ENCODE results near the gene OR51E2.

OR51E2 gene

GRCh38 chr11:4658629-4659445 lies 38.8 kb downstream of the OR51E2 start:
- DNase-seq, result no peak

- no peak for DNase-seq
Measured at GRCh38 chr11:4654635-4655369, 42.9 kb downstream of the OR51E2 start.

DNA sequence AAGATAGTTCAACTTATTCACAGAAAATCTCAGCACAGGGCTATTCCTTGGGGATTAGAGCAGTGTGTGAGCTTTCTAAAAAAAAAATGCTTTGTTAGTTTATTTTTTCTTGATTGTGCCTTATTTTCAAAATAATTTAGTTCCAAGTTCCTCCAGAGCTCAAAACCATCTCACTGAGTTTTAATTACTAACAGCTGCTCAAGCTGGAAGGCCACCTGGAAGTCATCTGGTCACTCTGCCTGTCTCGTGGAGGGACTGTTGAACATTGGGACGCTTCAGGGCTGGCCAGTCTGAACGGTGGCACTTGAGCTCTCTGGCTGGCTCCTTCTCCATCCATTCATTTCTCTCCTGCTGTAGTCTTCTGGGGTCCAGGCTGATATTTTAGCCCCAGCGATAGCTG lies 49.9 kb downstream of the OR51E2 start:
- DNase-seq, result no peak

DNA sequence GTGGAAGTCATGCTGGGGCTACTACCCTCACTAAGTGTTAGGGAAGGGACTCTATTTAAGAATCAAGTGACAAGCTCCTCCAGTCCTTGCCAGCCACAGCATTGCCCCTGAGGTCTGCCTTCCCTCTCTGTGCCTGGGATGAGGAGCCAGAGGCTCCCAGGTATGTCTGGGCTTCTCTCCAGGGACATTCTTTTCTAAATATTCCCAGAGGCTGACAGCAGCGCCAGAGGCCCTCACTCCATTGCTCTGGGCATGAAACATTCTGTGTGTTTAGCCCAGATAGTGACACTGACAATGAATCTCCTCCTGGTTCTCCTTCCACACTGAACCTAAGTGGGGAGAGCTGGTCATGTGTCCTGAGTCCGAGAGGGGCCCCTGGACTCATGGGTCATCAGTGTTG lies 51.7 kb downstream of the OR51E2 start:
- no peak for DNase-seq

DNA sequence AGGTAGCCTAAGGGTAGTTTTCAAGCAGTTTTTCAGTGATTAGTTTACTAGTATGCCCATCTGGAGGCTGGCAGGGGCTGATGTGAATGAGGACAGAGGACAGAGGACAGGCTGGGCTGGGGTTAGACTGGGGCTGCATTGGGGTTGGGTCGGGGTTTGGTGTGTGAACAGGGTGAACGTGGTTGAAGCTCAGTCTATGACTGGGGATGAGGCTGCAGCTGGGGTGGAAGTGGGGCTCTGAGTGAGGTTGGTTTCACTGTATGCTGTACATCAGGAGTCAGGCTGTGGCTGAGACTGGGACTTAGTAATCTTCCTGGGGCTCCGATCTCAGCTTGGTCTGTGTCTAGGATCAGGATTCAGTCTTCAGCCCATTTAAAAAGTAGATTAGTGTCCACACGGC lies 53.4 kb downstream of the OR51E2 start:
- no peak for DNase-seq

GRCh38 chr11:4643682-4644081 lies 54.0 kb downstream of the OR51E2 start, which contains the start of gene OR51E1:
Gene OR51E1 (plus strand): TSS chr11:4643982. CDS start chr11:4652527, 8,545 bp downstream.
- DNase-seq, result no peak

DNA sequence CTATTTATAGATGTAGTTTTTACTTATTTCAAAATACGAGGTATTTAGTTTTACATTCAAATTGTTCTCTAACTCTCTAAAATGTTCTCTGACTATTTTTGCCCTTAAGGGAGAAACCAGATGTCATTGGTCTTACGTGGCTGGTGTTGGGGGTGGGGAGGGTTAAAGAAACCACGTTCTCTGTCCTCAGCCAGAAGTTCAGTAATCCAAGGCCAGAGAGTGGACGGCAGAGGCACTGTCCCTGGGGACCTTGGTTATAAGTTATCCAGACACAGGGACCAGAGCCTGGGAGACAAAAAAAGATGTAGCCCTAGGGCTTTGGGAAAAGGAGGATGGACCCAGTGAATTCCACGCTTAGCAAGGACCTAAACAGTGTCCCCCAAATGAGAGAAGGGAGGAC lies 54.6 kb downstream of the OR51E2 start:
- DNase-seq, result no peak

DNA sequence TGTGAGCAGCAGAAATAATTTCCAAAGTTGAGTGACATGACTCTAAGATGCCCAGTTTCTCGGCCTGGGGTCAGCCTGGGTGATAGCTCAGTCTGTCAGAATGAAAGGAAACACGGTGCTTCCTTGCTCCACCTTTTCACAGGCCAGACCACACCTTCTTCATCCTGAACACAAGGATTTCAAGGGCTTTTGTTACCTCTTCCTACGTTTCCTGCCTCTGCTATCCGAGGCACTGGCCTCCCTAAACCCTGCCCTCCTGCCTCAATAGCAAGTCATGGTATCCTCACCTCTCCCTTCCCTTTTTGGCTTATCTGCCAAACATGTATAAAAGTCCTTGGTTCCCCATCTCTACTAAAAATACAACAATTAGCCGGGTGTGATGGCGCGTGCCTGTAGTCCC lies 55.6 kb downstream of the OR51E2 start:
- DNase-seq, result no peak

GRCh38 chr11:4641501-4641900 lies 56.2 kb downstream of the OR51E2 start:
- DNase-seq, result no peak

DNA sequence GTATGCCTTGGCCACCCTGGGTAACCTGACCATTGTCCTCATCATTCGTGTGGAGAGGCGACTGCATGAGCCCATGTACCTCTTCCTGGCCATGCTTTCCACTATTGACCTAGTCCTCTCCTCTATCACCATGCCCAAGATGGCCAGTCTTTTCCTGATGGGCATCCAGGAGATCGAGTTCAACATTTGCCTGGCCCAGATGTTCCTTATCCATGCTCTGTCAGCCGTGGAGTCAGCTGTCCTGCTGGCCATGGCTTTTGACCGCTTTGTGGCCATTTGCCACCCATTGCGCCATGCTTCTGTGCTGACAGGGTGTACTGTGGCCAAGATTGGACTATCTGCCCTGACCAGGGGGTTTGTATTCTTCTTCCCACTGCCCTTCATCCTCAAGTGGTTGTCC lies 57.7 kb downstream of the OR51E2 start:
- DNase-seq, result no peak

DNA sequence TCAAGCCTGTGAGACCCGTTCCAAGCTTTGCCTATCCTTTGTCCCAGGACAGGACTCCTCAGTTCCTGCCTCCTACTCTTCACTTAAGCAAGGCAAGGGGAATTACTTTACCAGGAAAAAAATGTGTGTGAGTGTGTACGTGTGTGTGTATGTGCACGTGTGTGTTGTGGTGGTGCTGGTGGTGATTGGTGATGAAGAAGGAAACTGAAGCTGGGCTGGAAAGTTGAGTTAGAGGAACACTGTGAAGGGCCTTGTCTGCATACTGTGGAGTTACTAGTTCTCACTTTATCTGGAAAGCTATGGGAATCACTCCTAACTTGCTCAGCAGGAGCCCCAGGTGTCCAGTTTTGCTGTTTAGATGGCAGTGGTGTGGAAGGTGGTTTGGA lies 60.0 kb downstream of the OR51E2 start:
- no peak for DNase-seq

- peak; percentile 56 for DNase-seq
Measured at GRCh38 chr11:4636962-4637661, 60.5 kb downstream of the OR51E2 start, which contains the start of gene OR51D1. Gene OR51D1 (plus strand): TSS chr11:4637477. CDS start chr11:4639791, 2,314 bp downstream.

DNA sequence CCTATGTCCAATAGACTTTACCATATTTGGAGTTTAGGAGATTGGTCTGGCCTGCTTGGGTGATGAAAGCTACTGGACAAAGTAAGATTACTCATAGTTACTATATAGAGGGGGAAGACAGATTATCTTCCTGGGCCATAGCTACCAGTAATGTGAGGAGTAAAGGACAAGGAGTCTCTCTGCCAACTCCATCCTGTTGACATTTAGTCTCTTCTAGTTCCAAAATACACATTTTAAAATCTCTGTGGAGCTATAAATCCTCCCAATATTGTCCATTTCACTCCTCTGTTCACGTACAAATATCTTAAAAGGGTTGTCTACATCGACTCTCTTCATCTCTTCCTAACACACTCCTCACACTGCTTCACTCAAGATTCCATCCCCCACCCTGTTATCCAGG lies 61.5 kb downstream of the OR51E2 start:
- DNase-seq, result no peak
